Measurements from ENCODE around the gene WSCD1.

WSCD1 gene

GRCh38 chr17:6027342-6028024, 42.7 kb upstream of the WSCD1 start:
- DNase-seq (ENCODE audit: low read depth, low spot score) = no peak
- POLR2A ChIA-PET = no interaction called here
- CTCF ChIA-PET = no interaction called here
- TF ChIP-seq CTCF (IDR thresholded peaks at IDR 0.05; ENCODE audit: insufficient read depth, low read length, missing control alignments) = no peak
- no peak overlapping the region for H3K4me3 ChIP-seq (ENCODE audit: low read depth, low read length)

- ChIA-PET POLR2A (no interaction called here), CTCF (no interaction called here)
- H3K4me3 ChIP-seq (ENCODE audit: low read depth, low read length) = no peak overlapping the region
- no peak for TF ChIP-seq CTCF (IDR thresholded peaks at IDR 0.05; ENCODE audit: insufficient read depth, low read length, missing control alignments)
- DNase-seq (ENCODE audit: low read depth, low spot score) = no peak
Measured at GRCh38 chr17:6028294-6028693, 41.9 kb upstream of the WSCD1 start.

GRCh38 chr17:6035801-6036394, 34.3 kb upstream of the WSCD1 start:
- no peak for DNase-seq (ENCODE audit: low read depth, low spot score)
- TF ChIP-seq CTCF (IDR thresholded peaks at IDR 0.05; ENCODE audit: insufficient read depth, low read length, missing control alignments) = no peak
- no peak overlapping the region for H3K4me3 ChIP-seq (ENCODE audit: low read depth, low read length)
- CTCF ChIA-PET = no interaction called here
- POLR2A ChIA-PET = no interaction called here

GRCh38 chr17:6040504-6040903, 29.7 kb upstream of the WSCD1 start:
- ChIA-PET CTCF (no interaction called here), POLR2A (no interaction called here)
- TF ChIP-seq CTCF (IDR thresholded peaks at IDR 0.05; ENCODE audit: insufficient read depth, low read length, missing control alignments) = no peak
- no peak overlapping the region for H3K4me3 ChIP-seq (ENCODE audit: low read depth, low read length)
- DNase-seq (ENCODE audit: low read depth, low spot score) = no peak

- TF ChIP-seq CTCF (IDR thresholded peaks at IDR 0.05; ENCODE audit: insufficient read depth, low read length, missing control alignments) = no peak
- DNase-seq (ENCODE audit: low read depth, low spot score) = no peak
- POLR2A ChIA-PET = no interaction called here
- H3K4me3 ChIP-seq (ENCODE audit: low read depth, low read length) = no peak overlapping the region
- CTCF ChIA-PET = no interaction called here
Measured at GRCh38 chr17:6041246-6041645, 28.9 kb upstream of the WSCD1 start.

- H3K4me3 ChIP-seq (ENCODE audit: low read depth, low read length) = no peak overlapping the region
- DNase-seq (ENCODE audit: low read depth, low spot score) = no peak
- ChIA-PET POLR2A (no interaction called here), CTCF (no interaction called here)
- no peak for TF ChIP-seq CTCF (IDR thresholded peaks at IDR 0.05; ENCODE audit: insufficient read depth, low read length, missing control alignments)
Measured at GRCh38 chr17:6043405-6043804, 26.8 kb upstream of the WSCD1 start.

All from AG04449 (cell line).